PC-9 (cell line): ENCODE measurements around the gene LPIN3. TPM values are rescaled to one million over a fixed set of nuclear protein-coding genes. Genes with fewer than 3 reads are reported as not detected.
A peak's percentile ranks its signal among the peaks of the same experiment; 100 is the strongest.

ENCODE experiments used
- BruUV-seq: library from RNA; stranded (reverse); fragments of 400-500 nt; replicated peaks from 2 replicates; lab custom pipeline; 2021; lab: Mats Ljungman, UMichigan
- CTCF ChIA-PET: fragments of 300-600 bp; sonication (Branson Sonifier 250); formaldehyde crosslinking; loops from one replicate; lab custom pipeline; 2022; ENCODE audit warnings: antibody characterized with exemption; lab: Charles Lee
- POLR2A ChIA-PET: fragments of 300-600 bp; sonication (Branson Sonifier 250); formaldehyde crosslinking; loops from one replicate; lab custom pipeline; 2022; ENCODE audit warnings: antibody characterized with exemption; ENCODE audit not compliant: unreplicated experiment; lab: Charles Lee
- DNase-seq, 2 experiments: peaks; one replicate each; pipeline versions ENCODE4 v3.0.0 to v3.0.0-alpha.2; 2015 to 2022; ENCODE audit warnings: mixed read lengths in 1 of 2
- H2AFZ ChIP-seq: fragments of 200-600 bp; sonication (generic); 2 replicates; pipeline ENCODE4 v1.8.1; 2017; ENCODE audit warnings: antibody characterized with exemption
- H3F3A ChIP-seq: fragments of 200-600 bp; sonication (generic); 2 replicates; pipeline ENCODE4 v1.8.1; 2017; ENCODE audit warnings: antibody characterized with exemption, mild to moderate bottlenecking, low read depth; ENCODE audit not compliant: insufficient read depth
- H3K27ac ChIP-seq: fragments of 200-600 bp; sonication (generic); 2 replicates; pipeline ENCODE4 v1.6.1; 2016; ENCODE audit warnings: mixed run types
- H3K27me3 ChIP-seq: fragments of 200-600 bp; sonication (generic); 2 replicates; pipeline ENCODE4 v1.6.1; 2016; ENCODE audit warnings: low read depth, mixed run types; ENCODE audit not compliant: insufficient read depth
- H3K36me3 ChIP-seq: fragments of 200-600 bp; sonication (generic); 2 replicates; pipeline ENCODE4 v1.6.1; 2016; ENCODE audit warnings: low read depth, mixed run types
- H3K4me1 ChIP-seq: fragments of 200-600 bp; sonication (generic); replicated peaks from 2 replicates; pipeline ENCODE4 v1.6.1; 2016; ENCODE audit warnings: mixed run types; ENCODE audit not compliant: insufficient read depth
- H3K4me2 ChIP-seq: fragments of 200-600 bp; sonication (generic); 2 replicates; pipeline ENCODE4 v1.6.1; 2017; ENCODE audit warnings: mixed run types
- H3K4me3 ChIP-seq: fragments of 200-600 bp; sonication (generic); 2 replicates; pipeline ENCODE4 v1.6.1; 2016; ENCODE audit warnings: mixed run types
- H3K79me2 ChIP-seq: fragments of 200-600 bp; sonication (generic); 2 replicates; pipeline ENCODE4 v1.6.1; 2017; ENCODE audit warnings: low read depth, mixed run types
- H3K9me2 ChIP-seq: fragments of 200-600 bp; sonication (generic); 2 replicates; pipeline ENCODE4 v1.8.1; 2017; ENCODE audit warnings: mild to moderate bottlenecking; ENCODE audit not compliant: insufficient read depth
- H3K9me3 ChIP-seq: fragments of 200-600 bp; sonication (generic); 2 replicates; pipeline ENCODE4 v1.8.1; 2016; ENCODE audit warnings: low read depth; ENCODE audit not compliant: insufficient read depth
- H4K20me1 ChIP-seq: fragments of 200-600 bp; sonication (generic); 2 replicates; pipeline ENCODE4 v1.8.1; 2017; ENCODE audit not compliant: insufficient read depth
- EZH2 ChIP-seq: fragments of 200-600 bp; sonication (generic); IDR thresholded peaks from 2 replicates; pipeline ENCODE4 v1.8.0; 2017; ENCODE audit warnings: antibody characterized with exemption, low read depth
- intact Hi-C: fragments of 100-400 bp; cut with micrococcal nuclease; formaldehyde crosslinking; loops from one replicate; pipeline ENCODE4 v1.10.0; 2022; ENCODE audit not compliant: unreplicated experiment
- total RNA-seq: library from RNA; stranded (reverse); gene quantifications from 2 replicates; pipeline ENCODE4 v1.2.3, GENCODE V29; 2021
- TF ChIP-seq, protein P1 (sequence below): fragments of 200-600 bp; sonication (generic); conservative IDR thresholded peaks from 2 replicates; pipeline ENCODE4 v1.6.1; 2017; ENCODE audit warnings: mixed run types, antibody characterized with exemption, mild to moderate bottlenecking, moderate library complexity

The LPIN3 gene
- total RNA-seq, 1 experiment from 2014 or later, result 12.1 TPM

DNA sequence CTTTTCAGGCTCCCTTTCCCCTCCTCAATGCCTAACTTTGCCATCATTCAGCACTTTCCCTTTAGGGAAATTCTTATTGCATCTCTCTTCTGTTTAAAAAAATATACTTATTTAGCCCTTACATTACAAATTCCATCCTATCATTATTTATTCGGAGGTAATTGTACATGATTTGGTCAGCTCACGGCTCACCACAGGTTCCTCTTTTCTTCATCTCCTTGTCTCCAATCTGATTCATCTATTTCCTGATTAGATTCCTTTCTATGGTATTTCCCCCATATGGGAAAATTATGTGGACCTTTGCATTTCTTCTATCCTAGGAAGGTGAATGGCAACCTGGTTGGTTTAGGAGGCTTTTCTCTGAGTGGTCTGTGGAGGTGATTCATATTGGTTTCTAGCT is 38.9 kb downstream of the LPIN3 start:
- intact Hi-C loops, result no loop called here
- Histone ChIP-seq H3F3A (no peaks in the 10 kb centered on the region), H3K27ac (no peak overlapping the region), H3K27me3 (peaks cover 62% of the 10 kb centered on the region), H3K4me2 (no peak overlapping the region), H4K20me1 (no peaks in the 10 kb centered on the region), H3K79me2 (no peaks in the 10 kb centered on the region), H3K9me3 (no peaks in the 10 kb centered on the region), H3K4me1 (no peaks in the 10 kb centered on the region), H3K36me3 (no peaks in the 10 kb centered on the region), H2AFZ (no peak overlapping the region), H3K4me3 (no peak overlapping the region), H3K9me2 (no peaks in the 10 kb centered on the region)
- POLR2A ChIA-PET, result no interaction called here
- CTCF ChIA-PET, result no interaction called here
- TF ChIP-seq, protein P1, sequence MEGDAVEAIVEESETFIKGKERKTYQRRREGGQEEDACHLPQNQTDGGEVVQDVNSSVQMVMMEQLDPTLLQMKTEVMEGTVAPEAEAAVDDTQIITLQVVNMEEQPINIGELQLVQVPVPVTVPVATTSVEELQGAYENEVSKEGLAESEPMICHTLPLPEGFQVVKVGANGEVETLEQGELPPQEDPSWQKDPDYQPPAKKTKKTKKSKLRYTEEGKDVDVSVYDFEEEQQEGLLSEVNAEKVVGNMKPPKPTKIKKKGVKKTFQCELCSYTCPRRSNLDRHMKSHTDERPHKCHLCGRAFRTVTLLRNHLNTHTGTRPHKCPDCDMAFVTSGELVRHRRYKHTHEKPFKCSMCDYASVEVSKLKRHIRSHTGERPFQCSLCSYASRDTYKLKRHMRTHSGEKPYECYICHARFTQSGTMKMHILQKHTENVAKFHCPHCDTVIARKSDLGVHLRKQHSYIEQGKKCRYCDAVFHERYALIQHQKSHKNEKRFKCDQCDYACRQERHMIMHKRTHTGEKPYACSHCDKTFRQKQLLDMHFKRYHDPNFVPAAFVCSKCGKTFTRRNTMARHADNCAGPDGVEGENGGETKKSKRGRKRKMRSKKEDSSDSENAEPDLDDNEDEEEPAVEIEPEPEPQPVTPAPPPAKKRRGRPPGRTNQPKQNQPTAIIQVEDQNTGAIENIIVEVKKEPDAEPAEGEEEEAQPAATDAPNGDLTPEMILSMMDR, result no peak
- no peak for DNase-seq
- no TSS peak for BruUV-seq

DNA sequence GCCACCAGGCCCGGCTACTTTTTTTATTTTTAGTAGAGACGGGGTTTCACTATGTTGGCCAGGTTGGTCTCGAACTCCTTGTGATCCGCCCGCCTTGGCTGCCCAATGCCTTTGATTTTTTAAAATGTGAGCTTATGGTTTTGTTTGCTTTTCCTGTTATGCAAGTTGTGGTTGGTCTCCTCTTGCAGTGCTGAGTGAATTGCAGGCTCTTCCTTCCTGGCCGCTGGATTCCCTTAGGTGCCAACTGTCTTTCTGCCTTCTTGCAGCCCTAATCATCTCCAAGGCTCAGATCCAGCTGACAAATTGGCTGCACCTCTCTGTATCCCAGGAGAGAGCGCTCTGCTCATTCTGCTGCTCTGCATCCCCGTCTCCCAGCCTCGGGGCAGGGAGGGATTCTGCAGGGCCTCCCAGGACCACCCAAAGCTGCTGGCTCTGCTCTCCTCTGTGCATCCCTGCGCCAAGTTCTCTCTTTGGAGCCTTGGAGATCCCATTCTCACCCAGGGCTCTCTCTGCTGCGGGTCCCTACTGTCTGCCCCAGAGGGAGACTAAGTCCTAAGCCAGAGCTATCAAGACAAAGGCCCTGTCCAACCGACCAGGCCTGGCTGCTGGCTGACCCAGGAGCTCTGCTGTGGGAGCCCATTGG is 40.1 kb downstream of the LPIN3 start:
- Histone ChIP-seq H3K27me3 (peaks cover 60% of the 10 kb centered on the region), H3K27ac (no peak overlapping the region), H3F3A (no peaks in the 10 kb centered on the region), H3K4me2 (no peak overlapping the region), H3K4me1 (no peaks in the 10 kb centered on the region), H3K9me3 (no peaks in the 10 kb centered on the region), H3K36me3 (no peaks in the 10 kb centered on the region), H4K20me1 (no peaks in the 10 kb centered on the region), H3K9me2 (no peaks in the 10 kb centered on the region), H3K79me2 (no peaks in the 10 kb centered on the region), H2AFZ (no peak overlapping the region), H3K4me3 (no peak overlapping the region)
- no peak for TF ChIP-seq EZH2
- TF ChIP-seq, protein P1, result no peak
- DNase-seq, result peak in 1 of 2 experiments; percentile 27
- ChIA-PET POLR2A (interaction anchor here (0.6 kb wide), 1 partner anchor 395 kb away, joined by 3 read pairs; no protein-coding TSS in a partner anchor), CTCF (no interaction called here)
- BruUV-seq, result no TSS peak
- intact Hi-C loops, result no loop called here

DNA sequence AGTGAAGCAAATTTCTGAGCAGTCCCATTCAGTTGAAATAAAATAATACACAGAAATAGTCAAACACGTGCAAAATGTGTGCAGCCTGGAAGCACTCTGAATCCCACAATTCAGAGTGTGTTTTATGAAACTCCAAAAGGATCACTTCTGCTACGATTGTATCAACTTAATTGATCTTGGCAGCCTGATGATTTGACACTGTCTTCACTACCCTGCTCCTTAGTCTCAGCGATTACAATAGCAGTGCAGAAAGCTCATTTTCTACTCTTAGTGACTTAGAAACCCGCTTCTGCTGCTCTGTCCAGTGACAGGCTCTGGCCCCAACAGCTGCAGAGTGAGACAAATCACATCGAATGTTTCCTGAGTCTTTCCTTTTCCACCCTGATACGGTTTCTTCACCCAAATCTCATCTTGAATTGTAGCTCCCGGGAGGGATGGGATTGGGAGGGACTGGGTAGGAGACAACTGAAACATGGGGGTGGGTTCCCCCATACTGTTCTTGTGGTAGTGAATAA is 42.2 kb downstream of the LPIN3 start:
- H4K20me1 ChIP-seq, result no peaks in the 10 kb centered on the region
- TF ChIP-seq EZH2, result no peak
- TF ChIP-seq, protein P1, result no peak
- POLR2A ChIA-PET, result no interaction called here
- intact Hi-C loops, result no loop called here
- BruUV-seq, result no TSS peak
- no peak overlapping the region for H3K27ac ChIP-seq
- CTCF ChIA-PET, result no interaction called here
- H3F3A ChIP-seq, result no peaks in the 10 kb centered on the region
- H3K4me1 ChIP-seq, result no peaks in the 10 kb centered on the region
- no peak for DNase-seq
- no peak overlapping the region for H3K4me2 ChIP-seq
- H3K9me3 ChIP-seq, result no peaks in the 10 kb centered on the region
- H3K27me3 ChIP-seq, result peaks cover 38% of the 10 kb centered on the region
- no peak overlapping the region for H3K4me3 ChIP-seq
- H3K79me2 ChIP-seq, result no peaks in the 10 kb centered on the region
- H3K9me2 ChIP-seq, result no peaks in the 10 kb centered on the region
- H2AFZ ChIP-seq, result no peak overlapping the region
- H3K36me3 ChIP-seq, result no peaks in the 10 kb centered on the region
